B cell (primary cell): ENCODE results near the gene NME1. TPM values are rescaled to one million over a fixed set of nuclear protein-coding genes. Genes with fewer than 3 reads are reported as not detected.
A peak's percentile ranks its signal among the peaks of the same experiment; 100 is the strongest.
"Not testable (repeated sequence)": the region's sequence is repeated elsewhere in the genome, so short reads cannot be mapped to it uniquely, and the experiment has no call there.

Source experiments
- ATAC-seq: fragments of 200-7000 bp; cut with Tn5 transposase; one replicate; pipeline ENCODE4 v1.10.0; 2021; ENCODE audit warnings: low read depth, mild to moderate bottlenecking, moderate number of reproducible peaks, moderate library complexity
- CTCF ChIA-PET: fragments of 350-600 bp; sonication (Branson Sonifier 250); formaldehyde crosslinking; loops from one replicate; lab custom pipeline; 2021; ENCODE audit warnings: antibody characterized with exemption, inconsistent platforms; lab: Charles Lee
- POLR2A ChIA-PET: fragments of 350-600 bp; sonication (Branson Sonifier 250); formaldehyde crosslinking; loops from one replicate; lab custom pipeline; 2021; ENCODE audit warnings: antibody characterized with exemption; lab: Charles Lee
- DNase-seq: peaks from one replicate; pipeline ENCODE4 v3.0.0; 2013
- H2AFZ ChIP-seq: 2 replicates; pipeline ENCODE4 v1.6.1; 2012; ENCODE audit warnings: mild to moderate bottlenecking, low read depth, low read length; ENCODE audit not compliant: insufficient read depth, poor library complexity, severe bottlenecking
- H3K27ac ChIP-seq, 2 donors: 1 replicate in 1 of 2; 2 replicates in 1 of 2; pipeline ENCODE4 v1.5.1; 2012 to 2013; ENCODE audit warnings: low read length in 2 of 2, mild to moderate bottlenecking in 2 of 2, moderate library complexity in 1 of 2
- H3K27me3 ChIP-seq, 4 experiments: fragments of 200-600 bp in 1 of 4; sonication (generic) in 1 of 4; replicated peaks in 1 of 4; 1 replicate in 2 of 4; 2 replicates in 2 of 4; pipeline versions ENCODE4 v1.6.1 to v1.7.0; 2013 to 2016; ENCODE audit warnings: low read length in 3 of 4, mild to moderate bottlenecking in 2 of 4, mixed read lengths in 1 of 4, moderate library complexity in 1 of 4; ENCODE audit not compliant: insufficient read depth in 4 of 4, control insufficient read depth in 3 of 4; ENCODE audit errors: control extremely low read depth in 1 of 4
- H3K36me3 ChIP-seq, 2 experiments: replicated peaks in 1 of 2; 1 replicate in 1 of 2; 2 replicates in 1 of 2; pipeline versions ENCODE4 v1.6.1 to v1.7.1; 2013; ENCODE audit warnings: low read length in 1 of 2; ENCODE audit not compliant: insufficient read depth in 2 of 2, control insufficient read depth in 1 of 2; ENCODE audit errors: control extremely low read depth in 1 of 2, extremely low read depth in 1 of 2
- H3K4me1 ChIP-seq, 2 donors: fragments of 200-600 bp in 1 of 2; sonication (generic) in 1 of 2; 1 replicate in 1 of 2; 2 replicates in 1 of 2; pipeline versions ENCODE4 v1.5.1 to v1.6.1; 2013 to 2017; ENCODE audit warnings: low read length in 2 of 2; ENCODE audit not compliant: control insufficient read depth in 2 of 2, insufficient read depth in 2 of 2
- H3K4me2 ChIP-seq: replicated peaks from 2 replicates; pipeline ENCODE3; 2012; ENCODE audit warnings: mild to moderate bottlenecking, low read depth, low read length; ENCODE audit not compliant: poor library complexity, severe bottlenecking
- H3K4me3 ChIP-seq, 5 experiments: fragments of 200-600 bp in 1 of 5; sonication (generic) in 1 of 5; 1 replicate in 3 of 5; 2 replicates in 2 of 5; pipeline versions ENCODE4 v1.5.1 to v1.7.0; 2011 to 2016; ENCODE audit warnings: low read length in 4 of 5, mild to moderate bottlenecking in 4 of 5, low read depth in 2 of 5, control low read depth in 1 of 5, moderate library complexity in 1 of 5; ENCODE audit not compliant: insufficient read depth in 1 of 5; ENCODE audit errors: control extremely low read depth in 1 of 5, extremely low read depth in 1 of 5
- H3K79me2 ChIP-seq: fragments of 200-600 bp; sonication (generic); one replicate; pipeline ENCODE4 v1.6.0; 2016; ENCODE audit warnings: low read length; ENCODE audit not compliant: control insufficient read depth, insufficient read depth
- H3K9ac ChIP-seq: fragments of 200-600 bp; sonication (generic); 2 replicates; pipeline ENCODE4 v1.6.1; 2017; ENCODE audit warnings: mild to moderate bottlenecking, low read length, moderate library complexity
- H3K9me3 ChIP-seq, 3 donors: one replicate each; pipeline versions ENCODE4 v1.6.1 to v1.7.1; 2013; ENCODE audit warnings: low read length in 2 of 3; ENCODE audit not compliant: control insufficient read depth in 2 of 3, insufficient read depth in 1 of 3; ENCODE audit errors: control extremely low read depth in 1 of 3
- H4K20me1 ChIP-seq: 2 replicates; pipeline ENCODE4 v1.6.0; 2012; ENCODE audit warnings: mild to moderate bottlenecking, low read length; ENCODE audit not compliant: insufficient read depth, control insufficient read depth, poor library complexity, severe bottlenecking
- H3K27ac Mint-ChIP-seq: one replicate; pipeline ENCODE4 v1.8.0; 2021; ENCODE audit warnings: mixed read lengths
- H3K27me3 Mint-ChIP-seq: one replicate; pipeline ENCODE4 v1.8.0; 2021; ENCODE audit warnings: mixed read lengths
- H3K4me1 Mint-ChIP-seq: one replicate; pipeline ENCODE4 v1.8.0; 2021; ENCODE audit warnings: mixed read lengths
- H3K4me3 Mint-ChIP-seq: one replicate; pipeline ENCODE4 v1.8.0; 2021; ENCODE audit warnings: mixed read lengths
- H3K9me3 Mint-ChIP-seq: one replicate; pipeline ENCODE4 v1.8.0; 2022; ENCODE audit warnings: mixed read lengths; ENCODE audit not compliant: insufficient read depth
- EZH2 ChIP-seq: IDR thresholded peaks from 2 replicates; pipeline ENCODE4 v1.6.1; 2012; ENCODE audit warnings: borderline replicate concordance, low read depth, mild to moderate bottlenecking, moderate library complexity, low read length; ENCODE audit not compliant: insufficient read depth, poor library complexity, severe bottlenecking
- WGBS: methylation state at CpG from one replicate; pipeline ENCODE4 v1.1.5; 2013; ENCODE audit warnings: missing lambda C conversion rate; ENCODE audit not compliant: insufficient coverage; 5-methylcytosine and 5-hydroxymethylcytosine counted together
- intact Hi-C: fragments of 100-400 bp; cut with micrococcal nuclease; formaldehyde crosslinking; loops from one replicate; pipeline ENCODE4 v1.10.0; 2022
- polyA plus RNA-seq: library from polyadenylated mRNA; depleted of rRNA; stranded (reverse); fragments of >200 nt; gene quantifications from 2 replicates; pipeline ENCODE4 v1.2.3, GENCODE V29; 2012
- total RNA-seq, 2 donors: library from RNA; stranded (reverse); fragments of 120-200 nt in 1 of 2; gene quantifications; 1 replicate in 1 of 2; 2 replicates in 1 of 2; pipeline versions ENCODE4 v1.2.3 to v1.2.4, GENCODE V29; 2013 to 2022
- TF ChIP-seq, protein P1 (sequence below): fragments of 200-600 bp; IDR thresholded peaks from one replicate; pipeline ENCODE4 v1.8.0; 2022; ENCODE audit warnings: antibody characterized with exemption, mild to moderate bottlenecking

The NME1 gene
- total and polyA plus RNA-seq, 2 donors (not counting 1 experiment from before 2014, with no cell fraction given): 19.0 to 27.5 TPM

- no peak overlapping the region for H3K9ac ChIP-seq
- WGBS: 100% methylated on average over 1 of the region's 1 CpG
- ChIA-PET POLR2A (no interaction called here), CTCF (interaction anchor here (0.8 kb wide), 1 partner anchor 1320 kb away, joined by 5 read pairs; no protein-coding TSS in a partner anchor)
- TF ChIP-seq, protein P1, sequence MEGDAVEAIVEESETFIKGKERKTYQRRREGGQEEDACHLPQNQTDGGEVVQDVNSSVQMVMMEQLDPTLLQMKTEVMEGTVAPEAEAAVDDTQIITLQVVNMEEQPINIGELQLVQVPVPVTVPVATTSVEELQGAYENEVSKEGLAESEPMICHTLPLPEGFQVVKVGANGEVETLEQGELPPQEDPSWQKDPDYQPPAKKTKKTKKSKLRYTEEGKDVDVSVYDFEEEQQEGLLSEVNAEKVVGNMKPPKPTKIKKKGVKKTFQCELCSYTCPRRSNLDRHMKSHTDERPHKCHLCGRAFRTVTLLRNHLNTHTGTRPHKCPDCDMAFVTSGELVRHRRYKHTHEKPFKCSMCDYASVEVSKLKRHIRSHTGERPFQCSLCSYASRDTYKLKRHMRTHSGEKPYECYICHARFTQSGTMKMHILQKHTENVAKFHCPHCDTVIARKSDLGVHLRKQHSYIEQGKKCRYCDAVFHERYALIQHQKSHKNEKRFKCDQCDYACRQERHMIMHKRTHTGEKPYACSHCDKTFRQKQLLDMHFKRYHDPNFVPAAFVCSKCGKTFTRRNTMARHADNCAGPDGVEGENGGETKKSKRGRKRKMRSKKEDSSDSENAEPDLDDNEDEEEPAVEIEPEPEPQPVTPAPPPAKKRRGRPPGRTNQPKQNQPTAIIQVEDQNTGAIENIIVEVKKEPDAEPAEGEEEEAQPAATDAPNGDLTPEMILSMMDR: no peak
- TF ChIP-seq EZH2: no peak
- no peak overlapping the region for H2AFZ ChIP-seq
- H3K9me3 Mint-ChIP-seq: no peaks in the 10 kb centered on the region
- no peak for ATAC-seq
- H3K4me3 Mint-ChIP-seq: no peak overlapping the region
- H3K27me3 Mint-ChIP-seq: no peaks in the 10 kb centered on the region
- no peak for DNase-seq
- no peaks in the 10 kb centered on the region for H3K79me2 ChIP-seq
- no peak overlapping the region for H3K4me3 ChIP-seq
- peaks cover 16% of the 10 kb centered on the region for H3K4me1 Mint-ChIP-seq
- no peaks in the 10 kb centered on the region for H3K9me3 ChIP-seq
- intact Hi-C loops: loop anchor here (5.0 kb wide), 4 partner anchors 47 to 622 kb away; partner anchors contain the start of genes ANKRD40, SPAG9, SPATA20 and TOB1
- H3K36me3 ChIP-seq: peaks cover 0 to 24% of the 10 kb centered on the region in 2 experiments
- peak overlapping the region; percentile 59 for H3K27ac Mint-ChIP-seq
- H3K4me1 ChIP-seq: peaks cover 9 to 22% of the 10 kb centered on the region in 2 donors
- H4K20me1 ChIP-seq: no peaks in the 10 kb centered on the region
- H3K4me2 ChIP-seq: no peak overlapping the region
- no peaks in the 10 kb centered on the region for H3K27me3 ChIP-seq
- H3K27ac ChIP-seq: no peak overlapping the region
Measured at GRCh38 chr17:51169340-51169739, 16.0 kb downstream of the NME1 start.

DNA sequence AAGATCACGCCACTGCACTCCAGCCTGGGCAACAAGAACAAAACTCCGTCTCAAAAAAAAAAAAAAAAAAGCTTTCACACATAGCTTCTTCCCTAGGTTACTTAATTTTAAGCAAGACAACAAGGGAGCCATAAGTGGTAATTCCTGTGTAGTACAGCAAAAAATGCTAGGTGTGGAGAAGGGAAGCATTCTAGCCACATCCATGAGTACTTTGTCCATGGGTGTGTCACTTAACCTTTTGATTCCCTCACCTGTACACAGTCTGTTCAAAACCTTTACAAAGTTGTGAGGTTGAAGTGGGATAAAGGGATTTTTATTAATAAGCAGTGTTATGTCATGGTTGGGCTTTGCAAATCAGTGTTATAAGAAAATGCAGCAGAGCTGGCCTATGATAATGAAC lies 17.4 kb downstream of the NME1 start:
- Histone ChIP-seq H3K27me3 (no peaks in the 10 kb centered on the region), H3K36me3 (peaks cover 0 to 24% of the 10 kb centered on the region in 2 experiments), H3K4me3 (no peak overlapping the region), H3K27ac (no peak overlapping the region), H4K20me1 (no peaks in the 10 kb centered on the region), H3K9ac (no peak overlapping the region), H3K4me1 (peaks cover 6 to 14% of the 10 kb centered on the region in 2 donors), H2AFZ (no peak overlapping the region), H3K79me2 (no peaks in the 10 kb centered on the region), H3K4me2 (no peak overlapping the region), H3K9me3 (no peaks in the 10 kb centered on the region)
- WGBS: no CpG with 5 or more reads among the region's 2 CpGs
- ATAC-seq (no peak), DNase-seq (no peak)
- intact Hi-C loops: no loop called here
- H3K4me1 Mint-ChIP-seq: peaks cover 12% of the 10 kb centered on the region
- H3K27ac Mint-ChIP-seq: no peak overlapping the region
- H3K4me3 Mint-ChIP-seq: no peak overlapping the region
- TF ChIP-seq, protein P1: no peak
- TF ChIP-seq EZH2: no peak
- POLR2A ChIA-PET: no interaction called here
- H3K9me3 Mint-ChIP-seq: no peaks in the 10 kb centered on the region
- CTCF ChIA-PET: interaction anchor here (1.2 kb wide), 1 partner anchor 14 kb away, joined by 3 read pairs; no protein-coding TSS in a partner anchor
- H3K27me3 Mint-ChIP-seq: no peaks in the 10 kb centered on the region

- H3K79me2 ChIP-seq, H3K27me3 ChIP-seq, H3K27ac ChIP-seq, POLR2A ChIA-PET, H3K4me3 ChIP-seq, CTCF ChIA-PET, ATAC-seq, H3K4me2 ChIP-seq, H3K4me1 Mint-ChIP-seq, H3K9me3 Mint-ChIP-seq, DNase-seq, H3K27ac Mint-ChIP-seq, H2AFZ ChIP-seq, H3K4me3 Mint-ChIP-seq, H4K20me1 ChIP-seq, H3K9ac ChIP-seq, H3K4me1 ChIP-seq, H3K27me3 Mint-ChIP-seq, H3K9me3 ChIP-seq, intact Hi-C loops: not testable (repeated sequence)
- WGBS: 95% methylated on average over 7 of the region's 9 CpGs
- peaks cover 0 to 24% of the 10 kb centered on the region in 2 experiments for H3K36me3 ChIP-seq
Measured at GRCh38 chr17:51172030-51172429, 18.7 kb downstream of the NME1 start.
